NB4 (cell line): ENCODE data around the gene ING3.

Experiments used
- CTCF ChIP-seq: IDR thresholded peaks from one replicate; pipeline ENCODE4 v1.5.1; 2012; ENCODE audit warnings: low read depth, low read length
- POLR2A ChIP-seq: IDR thresholded peaks from 2 replicates; pipeline ENCODE4 v1.6.1; 2011; ENCODE audit warnings: mild to moderate bottlenecking; ENCODE audit not compliant: insufficient read length; ENCODE audit errors: extremely low read depth

GRCh38 chr7:120915314-120916105, 35.1 kb upstream of the ING3 start:
- no peak for TF ChIP-seq POLR2A
- TF ChIP-seq CTCF: no peak
